Skeletal muscle tissue (tissue), 4 donors: ENCODE data around the gene ASPN. TPM values are rescaled to one million over a fixed set of nuclear protein-coding genes. Genes with fewer than 3 reads are reported as not detected.
A peak's percentile ranks its signal among the peaks of the same experiment; 100 is the strongest.

Experiments
- H3K27ac ChIP-seq: one replicate; pipeline ENCODE4 v1.7.0; 2013; ENCODE audit warnings: mild to moderate bottlenecking, low read depth, low read length, inconsistent platforms
- H3K27me3 ChIP-seq, 3 donors: one replicate each; pipeline ENCODE4 v1.7.0; 2013; ENCODE audit warnings: low read length in 3 of 3; ENCODE audit not compliant: control insufficient read depth in 3 of 3, insufficient read depth in 3 of 3
- H3K36me3 ChIP-seq, 3 donors: one replicate each; pipeline ENCODE4 v1.7.0; 2013; ENCODE audit warnings: low read length in 3 of 3; ENCODE audit not compliant: control insufficient read depth in 3 of 3, insufficient read depth in 3 of 3
- H3K4me1 ChIP-seq, 3 donors: one replicate each; pipeline ENCODE4 v1.7.0; 2013; ENCODE audit warnings: low read length in 3 of 3, mild to moderate bottlenecking in 3 of 3; ENCODE audit not compliant: control insufficient read depth in 3 of 3, insufficient read depth in 3 of 3
- H3K4me3 ChIP-seq, 3 donors: one replicate each; pipeline ENCODE4 v1.7.0; 2013; ENCODE audit warnings: low read length in 3 of 3
- H3K9ac ChIP-seq, 3 donors: one replicate each; pipeline ENCODE4 v1.7.0; 2013; ENCODE audit warnings: low read length in 3 of 3, mild to moderate bottlenecking in 3 of 3, moderate library complexity in 2 of 3, low read depth in 1 of 3
- H3K9me3 ChIP-seq, 3 donors: one replicate each; pipeline ENCODE4 v1.7.0; 2013; ENCODE audit warnings: low read length in 3 of 3; ENCODE audit not compliant: control insufficient read depth in 3 of 3
- total RNA-seq: library from RNA; depleted of rRNA; stranded (reverse); fragments of >200 nt; gene quantifications from one replicate; pipeline ENCODE4 v1.2.3, GENCODE V29; 2014
- donor health status: Osteomylitis.

Gene ASPN
- total RNA-seq, 1 donor from 2014 or later: 213 TPM

GRCh38 chr9:92479346-92479745 is 3.0 kb downstream of the ASPN start:
- Histone ChIP-seq H3K27ac (no peak overlapping the region), H3K4me1 (peaks cover 4 to 14% (median 8%) of the 10 kb centered on the region in 3 donors), H3K9me3 (no peaks in the 10 kb centered on the region), H3K4me3 (peak overlapping the region in 2 of 3 donors; percentile 9 to 68), H3K27me3 (no peaks in the 10 kb centered on the region), H3K9ac (no peak overlapping the region), H3K36me3 (peaks cover 0 to 2% (median 0%) of the 10 kb centered on the region in 3 donors)

- no peak overlapping the region for H3K4me3 ChIP-seq
- peaks cover 4 to 14% (median 8%) of the 10 kb centered on the region in 3 donors for H3K4me1 ChIP-seq
- H3K27ac ChIP-seq: no peak overlapping the region
- no peaks in the 10 kb centered on the region for H3K9me3 ChIP-seq
- H3K36me3 ChIP-seq: peaks cover 0 to 2% (median 0%) of the 10 kb centered on the region in 3 donors
- peak overlapping the region in 1 of 3 donors; percentile 47 for H3K9ac ChIP-seq
- no peaks in the 10 kb centered on the region for H3K27me3 ChIP-seq
Observed at GRCh38 chr9:92478783-92479182, 3.5 kb downstream of the ASPN start.

GRCh38 chr9:92476962-92477361 is 5.3 kb downstream of the ASPN start:
- Histone ChIP-seq H3K9me3 (no peaks in the 10 kb centered on the region), H3K27ac (no peak overlapping the region), H3K36me3 (peaks cover 0 to 2% (median 0%) of the 10 kb centered on the region in 3 donors)

GRCh38 chr9:92474587-92474986 is 7.7 kb downstream of the ASPN start:
- no peak overlapping the region for H3K9ac ChIP-seq
- H3K36me3 ChIP-seq: peaks cover 0 to 2% (median 0%) of the 10 kb centered on the region in 3 donors
- H3K4me1 ChIP-seq: peaks cover 0 to 8% (median 4%) of the 10 kb centered on the region in 3 donors
- H3K4me3 ChIP-seq: no peak overlapping the region
- no peaks in the 10 kb centered on the region for H3K27me3 ChIP-seq
- no peak overlapping the region for H3K27ac ChIP-seq
- no peaks in the 10 kb centered on the region for H3K9me3 ChIP-seq

More at GRCh38 chr9:92476962-92477361, 5.3 kb downstream of the ASPN start:
- Histone ChIP-seq H3K4me3 (peak overlapping the region in 1 of 3 donors; percentile 24), H3K27me3 (no peaks in the 10 kb centered on the region), H3K9ac (no peak overlapping the region), H3K4me1 (peaks cover 4 to 14% (median 8%) of the 10 kb centered on the region in 3 donors)

GRCh38 chr9:92468206-92468605 is 14.1 kb downstream of the ASPN start:
- Histone ChIP-seq H3K4me1 (peaks cover 5 to 6% (median 6%) of the 10 kb centered on the region in 3 donors), H3K36me3 (no peaks in the 10 kb centered on the region), H3K4me3 (no peak overlapping the region), H3K9ac (no peak overlapping the region), H3K9me3 (no peaks in the 10 kb centered on the region), H3K27me3 (no peaks in the 10 kb centered on the region), H3K27ac (no peak overlapping the region)

GRCh38 chr9:92467511-92467910 is 14.8 kb downstream of the ASPN start:
- H3K27ac ChIP-seq: no peak overlapping the region
- H3K36me3 ChIP-seq: no peaks in the 10 kb centered on the region
- no peaks in the 10 kb centered on the region for H3K27me3 ChIP-seq
- peaks cover 5 to 6% (median 6%) of the 10 kb centered on the region in 3 donors for H3K4me1 ChIP-seq
- H3K9ac ChIP-seq: no peak overlapping the region
- H3K4me3 ChIP-seq: no peak overlapping the region
- no peaks in the 10 kb centered on the region for H3K9me3 ChIP-seq

GRCh38 chr9:92467041-92467440 is 15.3 kb downstream of the ASPN start:
- no peak overlapping the region for H3K9ac ChIP-seq
- H3K27me3 ChIP-seq: no peaks in the 10 kb centered on the region
- peaks cover 5 to 6% (median 6%) of the 10 kb centered on the region in 3 donors for H3K4me1 ChIP-seq
- H3K9me3 ChIP-seq: no peaks in the 10 kb centered on the region
- H3K27ac ChIP-seq: no peak overlapping the region
- no peak overlapping the region for H3K4me3 ChIP-seq
- no peaks in the 10 kb centered on the region for H3K36me3 ChIP-seq

- no peaks in the 10 kb centered on the region for H3K36me3 ChIP-seq
- H3K9ac ChIP-seq: no peak overlapping the region
- H3K4me1 ChIP-seq: peaks cover 5 to 6% (median 6%) of the 10 kb centered on the region in 3 donors
- H3K9me3 ChIP-seq: no peaks in the 10 kb centered on the region
- H3K27me3 ChIP-seq: no peaks in the 10 kb centered on the region
- H3K27ac ChIP-seq: peak overlapping the region; percentile 45
- H3K4me3 ChIP-seq: peak overlapping the region in 1 of 3 donors; percentile 46
Observed at GRCh38 chr9:92463984-92464383, 18.3 kb downstream of the ASPN start.

- no peak overlapping the region for H3K9ac ChIP-seq
- no peaks in the 10 kb centered on the region for H3K9me3 ChIP-seq
- H3K27me3 ChIP-seq: no peaks in the 10 kb centered on the region
- H3K27ac ChIP-seq: no peak overlapping the region
- H3K4me3 ChIP-seq: no peak overlapping the region
- peaks cover 5 to 6% (median 6%) of the 10 kb centered on the region in 3 donors for H3K4me1 ChIP-seq
- no peaks in the 10 kb centered on the region for H3K36me3 ChIP-seq
Observed at GRCh38 chr9:92463387-92463786, 18.9 kb downstream of the ASPN start.

GRCh38 chr9:92457576-92457975 is 24.7 kb downstream of the ASPN start:
- Histone ChIP-seq H3K4me3 (no peak overlapping the region), H3K9me3 (no peaks in the 10 kb centered on the region), H3K36me3 (no peaks in the 10 kb centered on the region), H3K4me1 (no peaks in the 10 kb centered on the region), H3K9ac (no peak overlapping the region), H3K27ac (no peak overlapping the region), H3K27me3 (no peaks in the 10 kb centered on the region)
